ENCODE results near the gene TACC2. TPM values are rescaled to one million over a fixed set of nuclear protein-coding genes. Genes with fewer than 3 reads are reported as not detected.

Gene TACC2
- total RNA-seq, 1 donor from 2014 or later: 32.2 TPM

GRCh38 chr10:122135251-122136025 lies 146.5 kb downstream of the TACC2 start:
- H3K27ac Mint-ChIP-seq (ENCODE audit: unreplicated experiment): no peak overlapping the region
- H3K9me3 Mint-ChIP-seq (ENCODE audit: unreplicated experiment): no peaks in the 10 kb centered on the region
- no peak for TF ChIP-seq CTCF (IDR thresholded peaks at IDR 0.05; ENCODE audit: unreplicated experiment)
- no peak for DNase-seq (ENCODE audit: low spot score)
- H3K27me3 Mint-ChIP-seq (ENCODE audit: unreplicated experiment): peaks cover 1% of the 10 kb centered on the region
- H3K4me3 Mint-ChIP-seq (ENCODE audit: unreplicated experiment): no peak overlapping the region
- H3K4me1 Mint-ChIP-seq (ENCODE audit: unreplicated experiment): no peaks in the 10 kb centered on the region
- peaks cover 14% of the 10 kb centered on the region for H3K36me3 Mint-ChIP-seq (ENCODE audit: low read depth, unreplicated experiment)

GRCh38 chr10:122138831-122139625 lies 150.1 kb downstream of the TACC2 start:
- H3K4me3 Mint-ChIP-seq (ENCODE audit: unreplicated experiment): no peak overlapping the region
- no peak for DNase-seq (ENCODE audit: low spot score)
- no peak for TF ChIP-seq CTCF (IDR thresholded peaks at IDR 0.05; ENCODE audit: unreplicated experiment)
- no peaks in the 10 kb centered on the region for H3K9me3 Mint-ChIP-seq (ENCODE audit: unreplicated experiment)
- peaks cover 20% of the 10 kb centered on the region for H3K36me3 Mint-ChIP-seq (ENCODE audit: low read depth, unreplicated experiment)
- H3K27me3 Mint-ChIP-seq (ENCODE audit: unreplicated experiment): no peaks in the 10 kb centered on the region
- peaks cover 5% of the 10 kb centered on the region for H3K4me1 Mint-ChIP-seq (ENCODE audit: unreplicated experiment)
- H3K27ac Mint-ChIP-seq (ENCODE audit: unreplicated experiment): no peak overlapping the region

GRCh38 chr10:122139627-122140170 lies 150.7 kb downstream of the TACC2 start:
- no peak for DNase-seq (ENCODE audit: low spot score)
- TF ChIP-seq CTCF (IDR thresholded peaks at IDR 0.05; ENCODE audit: unreplicated experiment): no peak
- Mint-ChIP-seq H3K36me3 (ENCODE audit: low read depth, unreplicated experiment) (peaks cover 20% of the 10 kb centered on the region), H3K4me1 (ENCODE audit: unreplicated experiment) (peaks cover 5% of the 10 kb centered on the region), H3K27me3 (ENCODE audit: unreplicated experiment) (no peaks in the 10 kb centered on the region), H3K9me3 (ENCODE audit: unreplicated experiment) (no peaks in the 10 kb centered on the region), H3K4me3 (ENCODE audit: unreplicated experiment) (no peak overlapping the region), H3K27ac (ENCODE audit: unreplicated experiment) (no peak overlapping the region)

GRCh38 chr10:122140461-122140902 lies 151.5 kb downstream of the TACC2 start:
- no peak for DNase-seq (ENCODE audit: low spot score)
- Mint-ChIP-seq H3K27me3 (ENCODE audit: unreplicated experiment) (no peaks in the 10 kb centered on the region), H3K4me1 (ENCODE audit: unreplicated experiment) (peaks cover 5% of the 10 kb centered on the region), H3K9me3 (ENCODE audit: unreplicated experiment) (no peaks in the 10 kb centered on the region), H3K36me3 (ENCODE audit: low read depth, unreplicated experiment) (peaks cover 26% of the 10 kb centered on the region), H3K4me3 (ENCODE audit: unreplicated experiment) (no peak overlapping the region), H3K27ac (ENCODE audit: unreplicated experiment) (peak overlapping the region; percentile 9)
- TF ChIP-seq CTCF (IDR thresholded peaks at IDR 0.05; ENCODE audit: unreplicated experiment): no peak
